ENCODE measurements around the gene GET4.

GET4 gene

GRCh38 chr7:881441-882234, 5.3 kb downstream of the GET4 start:
- POLR2A ChIA-PET = no interaction called here
- DNase-seq (ENCODE audit: extremely low spot score) = no peak
- CTCF ChIA-PET = interaction anchor here (0.6 kb wide), 1 partner anchor 68 kb away, joined by 3 read pairs; no protein-coding TSS in a partner anchor
- TF ChIP-seq ELF4 (IDR thresholded peaks at IDR 0.05) (no peak), ARNT (IDR thresholded peaks at IDR 0.05) (no peak)

DNA sequence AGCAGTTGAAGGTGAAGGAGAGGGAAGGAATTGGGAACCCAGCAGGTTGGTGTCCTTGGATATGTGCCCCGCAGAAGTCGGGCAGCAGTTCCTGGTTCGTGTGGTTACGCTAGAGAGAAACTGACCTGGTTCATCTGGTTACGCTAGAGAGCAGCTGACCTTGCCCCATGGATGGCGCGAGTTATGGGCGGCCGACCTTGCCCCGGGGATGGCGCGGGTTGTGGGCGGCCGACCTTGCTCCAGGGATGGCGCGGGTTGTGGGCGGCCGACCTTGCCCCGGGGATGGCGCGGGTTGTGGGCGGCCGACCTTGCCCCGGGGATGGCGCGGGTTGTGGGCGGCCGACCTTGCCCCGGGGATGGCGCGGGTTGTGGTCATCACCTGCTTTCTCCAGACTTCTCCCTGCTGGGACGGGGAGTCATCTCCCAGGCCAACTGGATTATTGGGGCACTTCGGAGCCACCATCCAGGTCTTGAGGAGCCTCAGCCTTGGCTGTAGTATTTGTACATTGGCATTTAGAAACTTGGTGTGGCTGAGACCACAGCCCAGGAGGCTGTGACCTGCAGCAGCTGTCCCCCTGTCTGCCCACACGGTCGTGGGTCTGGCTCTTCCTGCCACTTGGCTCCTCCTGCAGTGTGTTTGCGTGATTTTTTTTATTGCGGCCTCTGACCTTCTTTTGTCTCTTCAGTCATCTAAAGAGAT, 6.1 kb downstream of the GET4 start:
- ChIA-PET POLR2A (no interaction called here), CTCF (interaction anchor here (0.6 kb wide), 1 partner anchor 68 kb away, joined by 3 read pairs; no protein-coding TSS in a partner anchor)
- TF ChIP-seq LEF1 (IDR thresholded peaks at IDR 0.05; ENCODE audit: borderline replicate concordance) (no peak), ARNT (IDR thresholded peaks at IDR 0.05) (no peak), PKNOX1 (IDR thresholded peaks at IDR 0.05) (no peak), ZNF384 (IDR thresholded peaks at IDR 0.05) (no peak), L3MBTL2 (conservative IDR thresholded peaks at IDR 0.05) (no peak), HDGF (IDR thresholded peaks at IDR 0.05; ENCODE audit: borderline replicate concordance) (no peak), ELF4 (IDR thresholded peaks at IDR 0.05) (no peak), TARDBP (IDR thresholded peaks at IDR 0.05) (no peak), FOXK2 (IDR thresholded peaks at IDR 0.05) (no peak), SP1 (IDR thresholded peaks at IDR 0.05) (no peak), CTBP1 (IDR thresholded peaks at IDR 0.05; ENCODE audit: borderline replicate concordance) (no peak), NFRKB (IDR thresholded peaks at IDR 0.05) (no peak), FOXM1 (IDR thresholded peaks at IDR 0.05; ENCODE audit: borderline replicate concordance) (no peak)
- no peak for DNase-seq (ENCODE audit: extremely low spot score)

DNA sequence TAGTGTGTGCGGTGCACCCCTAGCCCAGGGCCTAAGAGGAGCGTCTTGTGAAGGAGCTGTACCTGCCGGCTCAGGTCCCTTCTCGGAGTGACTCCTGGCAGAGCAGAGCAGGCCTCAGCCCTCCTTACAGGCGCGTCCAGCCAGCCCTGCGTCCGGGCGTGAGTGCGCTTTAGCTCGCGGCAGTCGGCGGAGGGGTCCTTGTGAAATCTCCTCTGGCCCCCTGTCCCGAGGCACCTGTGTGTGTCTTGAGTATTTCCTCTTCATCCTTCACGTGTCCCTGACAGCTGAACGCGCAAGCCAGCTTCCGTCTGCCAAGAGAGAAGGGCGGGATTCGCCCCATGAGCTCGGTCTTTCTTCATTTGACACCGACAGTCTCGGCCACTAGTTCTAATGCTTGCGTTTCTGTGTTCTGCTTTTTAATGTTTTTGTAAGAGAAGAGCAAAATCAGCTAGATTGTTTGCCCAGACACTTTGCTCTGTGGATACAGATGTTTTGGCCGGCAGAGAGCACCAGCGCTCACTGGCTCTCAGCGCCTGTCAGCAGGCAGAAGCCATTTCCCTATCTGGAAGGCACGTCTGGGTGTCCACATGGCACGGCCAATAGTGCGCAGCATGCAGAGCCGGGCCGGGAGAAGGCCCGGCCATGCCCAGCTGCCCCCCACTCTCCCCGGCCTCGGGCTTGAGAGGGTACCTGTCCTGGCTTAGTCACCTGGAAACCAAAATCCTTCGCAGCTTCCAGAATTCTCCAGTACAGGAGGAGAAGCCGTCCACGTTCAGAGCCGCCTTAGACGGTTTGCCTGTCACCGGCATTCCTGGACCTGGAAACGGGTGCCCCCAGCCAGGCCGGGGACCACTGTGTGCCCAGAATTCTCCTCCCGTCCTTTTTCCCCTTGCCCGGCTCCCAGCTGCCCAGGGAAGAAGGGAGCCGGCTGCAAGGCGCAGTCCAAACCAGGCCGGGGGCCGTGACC, 7.0 kb downstream of the GET4 start:
- TF ChIP-seq PKNOX1 (IDR thresholded peaks at IDR 0.05) (no peak), LEF1 (IDR thresholded peaks at IDR 0.05; ENCODE audit: borderline replicate concordance) (no peak), CTBP1 (IDR thresholded peaks at IDR 0.05; ENCODE audit: borderline replicate concordance) (no peak), ARNT (IDR thresholded peaks at IDR 0.05) (no peak), ZNF384 (IDR thresholded peaks at IDR 0.05) (no peak), FOXM1 (IDR thresholded peaks at IDR 0.05; ENCODE audit: borderline replicate concordance) (no peak), BHLHE40 (IDR thresholded peaks at IDR 0.05; ENCODE audit: borderline replicate concordance) (no peak), TARDBP (IDR thresholded peaks at IDR 0.05) (no peak), ELF4 (IDR thresholded peaks at IDR 0.05) (no peak), HDGF (IDR thresholded peaks at IDR 0.05; ENCODE audit: borderline replicate concordance) (no peak), FOXA1 (IDR thresholded peaks at IDR 0.05) (no peak), FOXK2 (IDR thresholded peaks at IDR 0.05) (no peak), SP1 (IDR thresholded peaks at IDR 0.05) (no peak), SUZ12 (IDR thresholded peaks at IDR 0.05) (no peak), NFRKB (IDR thresholded peaks at IDR 0.05) (no peak), L3MBTL2 (conservative IDR thresholded peaks at IDR 0.05) (no peak)
- POLR2A ChIA-PET = no interaction called here
- CTCF ChIA-PET = no interaction called here
- no peak for DNase-seq (ENCODE audit: extremely low spot score)

GRCh38 chr7:884191-885003, 8.0 kb downstream of the GET4 start:
- no peak for DNase-seq (ENCODE audit: extremely low spot score)
- ChIA-PET CTCF (no interaction called here), POLR2A (no interaction called here)
- no peak for TF ChIP-seq TARDBP (IDR thresholded peaks at IDR 0.05)
- no peak for TF ChIP-seq SP1 (IDR thresholded peaks at IDR 0.05)
- no peak for TF ChIP-seq ELF4 (IDR thresholded peaks at IDR 0.05)
- no peak for TF ChIP-seq NFRKB (IDR thresholded peaks at IDR 0.05)
- TF ChIP-seq SUZ12 (IDR thresholded peaks at IDR 0.05) = no peak
- TF ChIP-seq FOXA1 (IDR thresholded peaks at IDR 0.05) = no peak
- TF ChIP-seq HDGF (IDR thresholded peaks at IDR 0.05; ENCODE audit: borderline replicate concordance) = no peak
- TF ChIP-seq BHLHE40 (IDR thresholded peaks at IDR 0.05; ENCODE audit: borderline replicate concordance) = no peak
- TF ChIP-seq L3MBTL2 (conservative IDR thresholded peaks at IDR 0.05) = no peak
- no peak for TF ChIP-seq CTBP1 (IDR thresholded peaks at IDR 0.05; ENCODE audit: borderline replicate concordance)
- no peak for TF ChIP-seq ZNF384 (IDR thresholded peaks at IDR 0.05)
- TF ChIP-seq FOXM1 (IDR thresholded peaks at IDR 0.05; ENCODE audit: borderline replicate concordance) = no peak

DNA sequence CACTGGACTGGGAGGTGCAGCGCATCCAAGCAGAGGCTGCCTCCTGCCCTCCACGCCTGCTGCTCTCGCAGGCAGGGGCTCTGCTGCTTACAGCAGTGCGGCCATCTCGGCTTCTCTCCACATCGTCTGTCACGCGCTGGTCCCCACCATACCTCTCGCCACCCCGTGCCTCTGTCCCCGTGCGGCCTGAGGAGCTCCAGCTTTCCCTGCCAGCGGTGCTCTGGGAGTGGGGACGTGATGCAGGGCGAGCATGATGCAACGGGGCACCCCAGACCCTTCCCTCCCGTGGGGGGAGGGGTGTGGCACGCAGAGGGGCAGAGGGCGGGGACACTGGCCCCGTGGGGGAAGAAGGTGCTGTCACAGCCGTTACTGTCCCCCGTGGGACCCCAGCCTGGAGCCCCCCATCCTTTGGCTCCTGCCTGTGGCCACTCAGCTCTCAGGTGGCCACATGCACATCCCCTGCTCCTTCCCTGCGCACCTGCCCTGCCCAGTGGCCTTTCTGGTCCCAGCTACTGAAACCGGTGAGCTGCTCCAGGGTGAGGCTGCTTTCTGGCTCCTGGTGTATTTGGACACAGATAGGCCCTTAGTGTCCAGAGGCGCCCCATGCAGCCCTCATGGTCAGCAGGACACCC, 9.0 kb downstream of the GET4 start:
- TF ChIP-seq ZNF384 (IDR thresholded peaks at IDR 0.05) (no peak), CTBP1 (IDR thresholded peaks at IDR 0.05; ENCODE audit: borderline replicate concordance) (no peak), ELF4 (IDR thresholded peaks at IDR 0.05) (no peak), LEF1 (IDR thresholded peaks at IDR 0.05; ENCODE audit: borderline replicate concordance) (no peak), L3MBTL2 (conservative IDR thresholded peaks at IDR 0.05) (no peak), ARNT (IDR thresholded peaks at IDR 0.05) (no peak), HDGF (IDR thresholded peaks at IDR 0.05; ENCODE audit: borderline replicate concordance) (no peak), SP1 (IDR thresholded peaks at IDR 0.05) (no peak), NFRKB (IDR thresholded peaks at IDR 0.05) (no peak)
- ChIA-PET CTCF (no interaction called here), POLR2A (interaction anchor here (0.9 kb wide), 1 partner anchor 9 kb away, joined by 3 read pairs; the partner anchor contains the start of gene GET4)
- DNase-seq (ENCODE audit: extremely low spot score) = no peak

All from HEK293T (cell line).